ENCODE data around the gene PDIA2. TPM values are rescaled to one million over a fixed set of nuclear protein-coding genes. Genes with fewer than 3 reads are reported as not detected.
"Not testable (repeated sequence)": the region's sequence is repeated elsewhere in the genome, so short reads cannot be mapped to it uniquely, and the experiment has no call there.

Gene PDIA2, protein sequence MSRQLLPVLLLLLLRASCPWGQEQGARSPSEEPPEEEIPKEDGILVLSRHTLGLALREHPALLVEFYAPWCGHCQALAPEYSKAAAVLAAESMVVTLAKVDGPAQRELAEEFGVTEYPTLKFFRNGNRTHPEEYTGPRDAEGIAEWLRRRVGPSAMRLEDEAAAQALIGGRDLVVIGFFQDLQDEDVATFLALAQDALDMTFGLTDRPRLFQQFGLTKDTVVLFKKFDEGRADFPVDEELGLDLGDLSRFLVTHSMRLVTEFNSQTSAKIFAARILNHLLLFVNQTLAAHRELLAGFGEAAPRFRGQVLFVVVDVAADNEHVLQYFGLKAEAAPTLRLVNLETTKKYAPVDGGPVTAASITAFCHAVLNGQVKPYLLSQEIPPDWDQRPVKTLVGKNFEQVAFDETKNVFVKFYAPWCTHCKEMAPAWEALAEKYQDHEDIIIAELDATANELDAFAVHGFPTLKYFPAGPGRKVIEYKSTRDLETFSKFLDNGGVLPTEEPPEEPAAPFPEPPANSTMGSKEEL
- 0.14 and 0.92 TPM in 2 replicates for total RNA-seq

DNA sequence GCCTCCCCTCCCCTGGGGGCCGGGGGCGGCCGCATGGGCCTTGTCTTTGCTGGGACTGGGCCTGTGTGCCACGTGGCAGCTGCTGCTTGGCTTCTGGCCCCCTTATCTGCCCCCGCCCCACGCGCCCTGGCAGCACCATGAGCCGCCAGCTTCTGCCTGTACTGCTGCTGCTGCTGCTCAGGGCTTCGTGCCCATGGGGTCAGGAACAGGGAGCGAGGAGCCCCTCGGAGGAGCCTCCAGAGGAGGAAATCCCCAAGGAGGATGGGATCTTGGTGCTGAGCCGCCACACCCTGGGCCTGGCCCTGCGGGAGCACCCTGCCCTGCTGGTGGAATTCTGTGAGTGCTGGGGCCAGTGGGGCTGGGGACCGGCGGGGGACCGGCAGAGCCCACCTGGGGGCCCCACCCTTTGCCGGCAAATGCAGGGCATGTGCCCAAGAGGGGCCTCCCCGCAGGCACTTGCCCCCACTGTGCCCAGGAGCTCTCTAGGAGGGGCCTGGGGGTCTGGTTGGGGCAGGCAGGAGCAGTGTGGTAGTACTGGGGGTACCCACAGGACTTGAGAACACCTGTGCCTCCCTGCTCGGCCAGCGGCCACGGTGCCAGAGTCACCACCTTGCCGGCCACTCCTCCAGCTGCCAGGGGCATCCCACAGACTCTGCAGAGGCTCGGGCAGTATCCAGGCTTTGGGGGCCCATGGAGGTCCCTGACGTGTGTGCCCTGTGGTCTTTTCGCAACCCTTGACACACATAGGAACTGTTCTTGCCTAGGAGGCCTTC lies at the start of gene PDIA2:
TSS of gene PDIA2 (plus strand) at position 132 of the 773 bp plus-strand sequence. CDS start at position 138, 6 bp downstream.
- no peak for DNase-seq (ENCODE audit: low read depth, low spot score)

DNA sequence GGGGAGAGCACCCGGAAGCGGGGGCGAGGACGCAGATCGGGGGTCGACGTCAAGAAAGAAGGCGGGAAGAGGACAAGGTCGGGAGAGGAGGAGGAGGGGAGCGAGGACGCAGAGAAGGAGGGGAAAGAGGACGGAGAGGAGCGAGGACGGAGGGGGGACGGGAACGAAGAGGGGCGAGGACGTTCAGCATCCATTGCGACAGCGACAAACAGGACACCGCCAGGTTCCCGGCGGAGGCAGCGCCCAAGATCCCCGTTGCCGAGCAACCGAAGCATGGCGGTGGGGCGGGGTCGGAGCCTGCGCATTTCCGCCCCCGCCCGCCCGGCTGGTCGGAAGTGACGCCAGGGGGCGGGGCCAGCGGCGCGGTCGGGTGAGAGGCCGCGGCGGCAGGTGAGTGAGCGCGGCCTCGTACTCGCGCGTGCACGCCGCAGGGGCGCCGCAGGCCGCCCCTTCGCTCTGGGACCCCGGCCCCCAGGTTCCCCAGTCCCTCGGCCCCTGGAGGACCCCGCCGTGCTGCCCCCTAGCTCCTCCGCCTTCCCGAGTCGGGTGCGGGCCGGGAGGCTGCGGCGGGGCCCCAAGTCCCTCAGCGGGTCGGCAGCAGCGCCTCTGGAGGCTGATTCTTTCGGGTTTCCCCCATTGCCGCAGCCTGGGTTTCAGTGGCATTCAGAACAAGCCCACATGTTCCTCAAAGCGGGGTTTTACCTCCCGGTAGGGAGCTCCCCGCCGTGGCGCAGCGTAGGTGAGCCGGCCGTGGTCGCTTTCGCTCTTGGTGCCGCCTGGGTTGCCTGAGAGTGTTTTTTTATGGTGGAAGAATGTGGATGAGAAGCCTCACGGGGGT lies 48.3 kb upstream of the PDIA2 start, which contains the start of gene FAM234A:
TSS of gene FAM234A (plus strand) at position 354 of the 838 bp plus-strand sequence. CDS start 19,593 bp downstream, outside the sequence.
- DNase-seq (ENCODE audit: low read depth, low spot score), result peak; percentile 52

DNA sequence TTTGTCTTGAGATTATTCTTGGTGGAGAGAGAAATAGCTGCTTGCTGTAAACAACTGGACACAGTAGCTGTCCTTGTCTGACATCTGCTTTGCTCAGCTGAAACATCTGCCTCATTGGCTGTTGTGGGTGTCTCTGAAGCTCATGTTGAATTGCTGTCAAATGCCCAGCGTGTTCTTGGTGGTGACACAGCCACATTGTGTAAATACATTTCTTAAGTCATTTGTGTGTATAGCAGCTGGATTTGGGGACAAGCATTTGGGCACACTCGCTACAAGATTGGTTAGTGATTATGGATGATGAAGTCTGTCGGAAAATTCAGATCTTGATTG lies 43.1 kb upstream of the PDIA2 start:
- no peak for DNase-seq (ENCODE audit: low read depth, low spot score)

DNA sequence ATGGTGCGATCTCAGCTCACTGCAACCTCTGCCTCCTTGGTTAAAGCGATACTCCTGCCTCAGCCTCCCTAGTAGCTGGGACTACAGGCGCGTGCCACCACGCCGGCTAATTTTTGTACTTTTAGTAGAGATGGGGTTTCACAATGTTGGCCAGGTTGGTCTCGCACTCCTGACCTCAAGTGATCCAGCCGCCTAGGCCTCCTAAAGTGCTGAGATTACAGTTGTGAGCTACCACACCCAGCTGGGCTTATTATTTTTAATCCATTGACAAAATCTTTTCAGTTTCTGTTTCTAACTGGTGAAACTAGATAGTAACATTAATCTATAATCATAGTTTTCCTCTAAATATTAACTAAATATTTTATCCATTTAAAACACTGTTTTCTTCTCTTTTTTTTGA lies 42.4 kb upstream of the PDIA2 start:
- DNase-seq (ENCODE audit: low read depth, low spot score), result no peak

DNA sequence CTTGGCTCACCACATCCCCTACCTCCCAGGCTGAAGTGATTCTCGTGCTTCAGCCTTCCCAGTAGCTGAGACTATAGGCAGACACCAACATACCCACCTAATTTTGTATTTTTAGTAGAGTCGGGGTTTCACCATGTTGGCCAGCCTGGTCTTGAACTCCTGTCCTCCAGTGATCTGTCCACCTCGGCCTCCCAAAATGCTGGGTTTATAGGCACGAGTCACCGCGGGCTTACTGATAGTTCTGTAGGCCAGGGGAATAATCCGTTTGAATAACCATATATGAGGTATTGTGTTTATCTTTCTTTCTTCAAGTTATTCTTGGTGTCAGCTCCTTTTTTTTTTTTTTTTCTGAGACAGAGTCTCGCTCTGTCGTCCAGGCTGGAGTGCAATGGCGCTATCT lies 40.7 kb upstream of the PDIA2 start:
- DNase-seq (ENCODE audit: low read depth, low spot score), result no peak

DNA sequence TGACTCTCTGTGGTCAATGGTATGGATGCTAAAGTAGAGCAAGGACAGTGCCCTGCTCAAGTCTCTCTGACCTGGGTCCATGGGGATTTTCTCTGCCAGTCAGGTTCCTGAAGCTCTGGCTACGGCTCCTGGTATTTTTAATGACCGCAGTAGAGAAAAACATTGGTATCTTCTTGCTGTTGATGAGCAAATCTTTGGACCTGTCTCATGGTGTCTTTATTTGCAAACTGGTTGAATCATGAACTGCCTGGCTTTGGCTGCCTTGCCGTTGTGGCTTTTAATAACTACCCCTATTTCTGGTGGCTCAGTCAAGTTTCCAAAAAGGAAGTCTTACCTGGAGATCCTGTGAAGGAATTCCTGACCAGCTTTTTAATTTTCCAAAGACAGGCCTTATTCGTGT lies 39.6 kb upstream of the PDIA2 start:
- DNase-seq (ENCODE audit: low read depth, low spot score), result no peak

DNA sequence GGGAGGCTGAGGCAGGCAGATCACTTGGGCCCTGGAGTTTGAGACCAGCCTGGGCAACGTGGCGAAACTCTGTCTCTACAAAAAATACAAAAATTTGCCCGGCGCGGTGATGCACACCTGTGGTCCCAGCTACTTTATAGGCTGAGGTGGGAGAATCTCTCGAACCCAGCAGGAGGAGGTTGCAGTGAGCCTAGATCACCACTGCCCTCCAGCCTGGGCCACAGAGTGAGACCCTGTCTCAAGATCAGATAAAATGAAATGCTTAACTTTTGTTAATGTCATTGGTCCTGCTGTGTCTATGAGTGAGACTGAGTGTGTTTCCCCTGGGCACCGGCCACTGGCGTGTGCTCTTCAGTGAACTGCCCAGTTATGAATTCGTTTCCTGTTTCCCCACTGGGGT lies 37.9 kb upstream of the PDIA2 start:
- DNase-seq (ENCODE audit: low read depth, low spot score), result no peak

DNA sequence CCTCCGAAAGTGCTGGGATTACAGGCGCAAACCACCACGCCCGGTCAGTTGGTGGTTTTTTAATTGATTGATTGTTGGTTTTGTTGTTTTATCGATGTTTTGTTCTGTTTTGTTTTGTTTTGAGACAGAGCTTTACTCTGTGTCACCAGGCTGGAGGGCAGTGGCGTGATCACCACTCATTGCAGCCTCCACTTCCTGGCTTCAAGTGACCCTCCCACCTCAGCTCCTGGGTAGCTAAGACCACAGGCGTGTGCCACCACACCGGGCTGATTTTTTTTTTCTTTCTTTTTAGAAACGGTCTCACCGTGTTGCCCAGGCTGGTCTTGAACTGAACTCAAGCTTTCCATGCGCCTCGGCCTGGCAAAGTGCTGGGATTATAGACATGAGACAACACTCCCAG lies 35.9 kb upstream of the PDIA2 start:
- DNase-seq (ENCODE audit: low read depth, low spot score), result no peak

DNA sequence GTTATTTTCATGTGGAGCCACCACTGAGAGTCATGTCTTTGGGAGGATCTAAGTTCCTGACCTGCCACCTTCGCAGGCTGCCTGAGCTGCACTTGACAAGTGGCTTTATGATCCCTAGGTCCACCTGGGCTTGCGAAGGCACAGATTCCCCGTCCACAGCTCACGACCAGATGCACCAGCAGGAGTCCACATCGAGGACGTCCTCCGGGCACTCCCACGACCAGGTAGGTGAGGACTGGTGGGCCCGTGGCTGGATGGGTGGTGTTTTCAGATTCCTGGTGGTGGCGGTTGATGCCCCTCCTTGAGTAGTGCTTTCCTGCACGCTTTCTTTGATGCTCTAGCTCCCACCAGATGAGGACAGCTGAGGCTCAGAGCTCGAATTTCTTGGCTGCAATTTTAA lies 33.5 kb upstream of the PDIA2 start:
- no peak for DNase-seq (ENCODE audit: low read depth, low spot score)

DNA sequence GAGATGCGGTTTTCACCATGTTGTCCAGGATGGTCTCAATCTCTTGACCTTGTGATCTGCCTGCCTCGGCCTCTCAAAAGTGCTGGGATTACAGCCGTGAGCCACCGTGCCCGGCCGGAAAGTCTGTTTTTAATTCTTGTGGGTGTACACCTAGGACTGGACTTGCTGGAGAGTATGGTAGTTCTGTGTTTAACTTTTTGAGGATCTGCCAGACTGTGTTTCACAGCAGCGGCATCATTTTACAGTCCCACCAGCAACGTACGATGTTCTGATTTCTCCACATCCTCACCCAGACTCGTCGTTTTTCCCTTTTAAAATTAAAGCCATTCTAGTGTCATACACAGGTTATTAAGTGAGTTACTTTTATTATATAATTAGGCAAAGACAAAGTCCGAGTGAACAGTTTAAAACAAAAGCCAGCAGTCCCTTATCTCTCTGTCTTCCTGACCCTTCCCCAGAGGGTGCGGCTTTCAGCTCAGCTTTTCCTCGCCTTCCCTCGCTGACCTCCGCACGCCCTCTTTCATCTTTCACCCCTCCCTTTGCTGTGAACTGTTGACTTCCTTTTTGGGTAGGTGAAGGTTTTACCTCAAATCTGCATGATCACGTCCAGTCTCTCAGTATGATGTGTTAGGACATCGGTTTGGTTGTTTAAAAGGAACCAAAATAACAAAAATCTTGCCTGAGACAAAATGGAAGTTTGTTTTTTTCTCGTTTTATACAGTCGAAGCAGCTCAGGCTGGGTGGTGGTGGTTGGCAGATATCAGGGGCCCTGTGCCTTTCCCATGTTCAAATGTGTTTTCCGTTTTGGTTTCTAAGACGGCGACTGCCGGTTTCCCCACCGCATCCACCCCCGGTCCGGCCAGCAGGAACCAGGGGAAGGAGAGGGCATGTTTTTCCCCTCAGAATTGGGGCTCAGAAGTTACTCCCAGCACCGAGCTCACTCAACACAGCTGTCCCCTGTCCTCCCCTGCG lies 30.3 kb upstream of the PDIA2 start:
- no peak for DNase-seq (ENCODE audit: low read depth, low spot score)

DNA sequence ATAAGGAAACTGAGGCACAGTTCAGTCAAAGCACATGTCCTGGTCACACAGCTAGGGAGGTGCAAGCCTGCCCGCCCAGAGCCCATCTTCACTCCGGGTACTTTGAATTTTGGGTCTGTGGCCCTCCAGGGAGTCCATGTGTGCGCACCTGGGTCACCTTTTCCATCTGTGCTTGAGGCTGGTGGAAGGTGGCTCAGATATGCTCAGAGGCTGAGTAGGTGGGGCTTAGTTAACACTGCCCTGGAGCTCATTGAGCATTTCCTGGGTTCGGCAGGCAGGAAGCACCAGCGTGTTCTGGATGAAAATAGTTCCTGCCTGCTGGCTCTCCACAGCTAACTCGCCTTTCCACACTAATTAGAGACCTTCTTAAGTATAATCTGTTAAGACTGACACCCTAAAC lies 29.1 kb upstream of the PDIA2 start:
- no peak for DNase-seq (ENCODE audit: low read depth, low spot score)

DNA sequence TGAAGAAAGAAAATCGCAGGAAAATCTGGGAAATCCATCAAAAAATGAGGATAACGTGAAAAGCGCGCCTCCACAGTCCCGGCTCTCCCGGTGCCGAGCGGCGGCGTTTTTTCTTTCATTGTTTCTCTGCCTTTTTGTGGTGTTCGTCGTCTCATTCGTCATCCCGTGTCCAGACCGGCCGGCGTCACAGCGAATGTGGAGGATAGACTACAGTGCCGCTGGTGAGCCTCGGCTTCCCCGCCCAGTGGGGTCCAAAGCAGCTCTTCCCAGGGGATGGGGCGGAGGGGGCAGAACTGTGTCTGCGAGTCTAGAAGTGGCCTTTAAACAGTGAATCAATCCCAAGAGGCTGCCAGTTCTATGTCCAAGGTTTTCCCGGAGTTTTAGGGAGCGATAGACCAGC lies 28.5 kb upstream of the PDIA2 start:
- DNase-seq (ENCODE audit: low read depth, low spot score), result no peak

DNA sequence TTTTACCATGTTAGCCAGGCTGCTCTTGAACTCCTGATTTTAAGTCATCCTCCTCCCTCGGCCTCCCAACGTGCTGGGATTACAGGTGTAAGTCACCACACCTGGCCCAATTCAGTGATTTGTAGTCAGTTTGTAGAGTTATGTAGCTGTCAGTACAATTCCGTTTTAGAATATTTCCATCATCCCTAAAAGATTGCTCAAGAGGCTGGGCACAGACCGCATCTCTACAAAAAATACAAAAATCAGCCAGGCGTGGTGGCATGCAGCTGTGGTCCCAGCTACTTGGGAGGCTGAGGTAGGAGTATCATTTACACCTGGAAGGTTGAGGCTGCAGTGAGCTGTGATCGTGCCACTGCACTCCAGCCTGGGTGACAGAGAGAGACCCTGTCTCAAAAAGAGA lies 27.8 kb upstream of the PDIA2 start:
- DNase-seq (ENCODE audit: low read depth, low spot score), result no peak

DNA sequence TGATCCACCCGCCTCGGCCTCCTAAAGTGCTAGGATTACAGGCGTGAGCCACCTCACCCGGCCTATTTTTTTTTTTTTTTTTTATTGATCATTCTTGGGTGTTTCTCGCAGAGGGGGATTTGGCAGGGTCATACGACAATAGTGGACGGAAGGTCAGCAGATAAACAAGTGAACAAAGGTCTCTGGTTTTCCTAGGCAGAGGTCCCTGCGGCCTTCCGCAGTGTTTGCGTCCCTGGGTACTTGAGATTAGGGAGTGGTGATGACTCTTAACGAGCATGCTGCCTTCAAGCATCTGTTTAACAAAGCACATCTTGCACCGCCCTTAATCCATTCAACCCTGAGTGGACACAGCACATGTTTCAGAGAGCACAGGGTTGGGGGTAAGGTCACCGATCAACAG lies 24.9 kb upstream of the PDIA2 start:
- not testable (repeated sequence) for DNase-seq (ENCODE audit: low read depth, low spot score)

DNA sequence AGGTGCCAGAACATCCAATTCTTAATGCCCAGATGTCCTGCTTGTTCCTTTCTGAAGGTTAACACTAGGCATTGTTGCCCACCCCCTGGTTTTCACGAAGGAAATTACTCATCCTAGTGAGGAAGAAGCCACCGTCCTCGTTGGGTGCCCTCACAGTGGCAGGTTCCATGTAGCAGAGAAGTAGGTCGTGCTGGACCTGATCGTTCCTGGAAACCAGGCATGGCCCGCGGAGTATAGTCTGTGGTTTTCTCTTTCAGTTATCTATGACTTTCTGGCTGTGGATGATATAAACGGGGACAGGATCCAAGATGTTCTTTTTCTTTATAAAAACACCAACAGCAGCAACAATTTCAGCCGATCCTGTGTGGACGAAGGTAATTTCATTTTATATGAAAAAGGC lies 23.7 kb upstream of the PDIA2 start:
- DNase-seq (ENCODE audit: low read depth, low spot score), result no peak

DNA sequence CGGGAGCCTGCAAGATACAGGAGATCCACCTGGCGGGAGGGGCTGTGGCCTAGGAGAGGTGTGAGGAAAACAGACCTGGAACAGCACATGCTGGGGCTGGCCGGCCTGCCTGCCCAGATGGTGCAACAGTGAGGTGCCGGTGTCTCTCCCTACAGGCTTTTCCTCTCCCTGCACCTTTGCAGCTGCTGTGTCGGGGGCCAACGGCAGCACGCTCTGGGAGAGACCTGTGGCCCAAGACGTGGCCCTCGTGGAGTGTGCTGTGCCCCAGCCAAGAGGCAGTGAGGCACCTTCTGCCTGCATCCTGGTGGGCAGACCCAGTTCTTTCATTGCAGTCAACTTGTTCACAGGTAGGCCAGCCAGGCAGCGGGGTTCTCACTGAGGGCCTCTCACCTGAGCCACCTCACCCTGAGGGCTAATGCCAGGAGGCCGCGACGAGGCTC lies 23.1 kb upstream of the PDIA2 start:
- DNase-seq (ENCODE audit: low read depth, low spot score), result no peak

DNA sequence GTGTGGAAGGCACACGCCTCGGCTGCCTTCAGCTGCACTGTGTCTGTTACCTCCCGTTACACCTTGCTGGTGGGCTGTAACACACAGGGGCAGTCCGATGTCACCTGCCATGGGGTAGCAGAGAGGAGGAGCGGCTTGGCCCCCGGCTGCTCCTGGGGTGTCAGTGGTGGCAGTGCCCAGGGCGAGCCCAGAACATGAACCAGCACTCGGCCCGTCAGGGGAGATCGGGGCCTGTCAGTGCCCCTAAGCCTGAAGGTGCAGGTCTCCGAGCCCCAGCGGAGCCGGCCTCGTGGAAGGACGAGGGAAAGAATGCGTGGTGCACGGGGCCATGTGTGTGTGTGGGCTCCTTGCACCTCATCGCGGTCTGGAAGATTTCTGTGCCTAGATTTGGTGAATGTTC lies 22.6 kb upstream of the PDIA2 start:
- DNase-seq (ENCODE audit: low read depth, low spot score), result no peak

DNA sequence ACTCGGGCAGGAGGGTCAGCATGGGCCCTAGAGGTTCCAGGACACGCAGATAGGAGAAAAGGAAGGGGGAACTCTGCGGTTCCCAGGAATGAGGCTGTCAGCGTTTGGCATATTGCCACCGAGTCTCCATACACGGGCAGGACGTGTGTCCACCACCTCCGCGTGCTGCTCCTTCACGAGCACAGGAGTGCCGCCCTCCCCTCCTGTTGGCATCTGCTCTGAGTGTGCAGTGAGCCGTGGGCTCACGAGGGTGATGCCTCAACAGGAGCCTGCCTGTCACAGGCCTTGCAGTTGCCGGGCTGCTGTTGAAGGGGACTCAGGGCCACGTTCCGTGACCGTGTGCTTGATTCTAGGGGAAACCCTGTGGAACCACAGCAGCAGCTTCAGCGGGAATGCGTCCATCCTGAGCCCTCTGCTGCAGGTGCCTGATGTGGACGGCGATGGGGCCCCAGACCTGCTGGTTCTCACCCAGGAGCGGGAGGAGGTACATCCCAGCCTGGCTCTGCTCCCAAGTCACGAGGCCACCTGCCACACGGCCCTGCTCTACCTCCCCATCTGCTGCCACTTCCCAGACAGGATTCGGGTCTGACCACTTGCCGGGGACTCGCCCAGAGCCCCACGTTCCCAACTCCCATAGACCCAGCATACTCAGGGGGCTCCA lies 21.8 kb upstream of the PDIA2 start:
- DNase-seq (ENCODE audit: low read depth, low spot score), result no peak

DNA sequence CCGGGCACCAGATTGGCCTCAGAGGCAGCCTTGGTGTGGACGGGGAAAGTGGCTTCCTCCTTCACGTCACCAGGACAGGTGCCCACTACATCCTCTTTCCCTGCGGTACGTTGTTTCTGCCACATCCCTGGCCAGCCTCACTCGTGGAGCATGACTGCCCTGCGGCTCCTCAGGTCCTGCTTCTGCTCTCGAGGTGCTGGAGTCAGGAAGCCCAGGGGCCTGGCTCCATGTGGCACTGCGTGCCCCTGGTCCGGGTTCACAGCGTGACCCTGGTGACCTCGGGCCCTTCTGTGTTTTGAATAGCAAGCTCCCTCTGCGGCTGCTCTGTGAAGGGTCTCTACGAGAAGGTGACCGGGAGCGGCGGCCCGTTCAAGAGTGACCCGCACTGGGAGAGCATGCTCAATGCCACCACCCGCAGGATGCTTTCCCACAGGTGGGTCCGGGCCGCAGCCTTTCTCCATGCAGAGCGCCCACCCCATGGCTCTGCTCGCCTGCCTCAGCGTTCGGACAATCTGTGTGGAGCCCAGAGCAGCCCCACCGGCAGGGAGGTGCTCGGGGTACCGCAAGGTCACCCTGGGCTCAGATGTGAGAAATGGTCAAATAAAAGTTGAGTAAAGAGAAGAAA lies 20.7 kb upstream of the PDIA2 start:
- no peak for DNase-seq (ENCODE audit: low read depth, low spot score)

Measured in pulmonary artery endothelial cell (primary cell).